H9 (cell line): Measurements from ENCODE around the gene IQSEC1. TPM values are rescaled to one million over a fixed set of nuclear protein-coding genes. Genes with fewer than 3 reads are reported as not detected.

Experiments used
- DNase-seq: peaks from one replicate; pipeline ENCODE4 v3.0.0-alpha.2; 2017
- H2AFZ ChIP-seq: one replicate; pipeline ENCODE4 v1.6.1; 2013; ENCODE audit warnings: mild to moderate bottlenecking, low read length, control low read depth, moderate library complexity
- H2AK5ac ChIP-seq: 2 replicates; pipeline ENCODE4 v1.6.1; 2013; ENCODE audit warnings: low read length, control low read depth, mixed read lengths; ENCODE audit not compliant: insufficient read length
- H2BK120ac ChIP-seq: one replicate; pipeline ENCODE4 v1.6.1; 2013; ENCODE audit warnings: low read depth, mild to moderate bottlenecking, low read length, control low read depth, inconsistent platforms; ENCODE audit not compliant: poor library complexity, severe bottlenecking
- H2BK12ac ChIP-seq: 2 replicates; pipeline ENCODE4 v1.6.1; 2013; ENCODE audit warnings: low read length, control low read depth, mixed read lengths, low read depth; ENCODE audit not compliant: insufficient read length
- H2BK15ac ChIP-seq: 2 replicates; pipeline ENCODE4 v1.6.1; 2013; ENCODE audit warnings: low read depth, low read length, control low read depth
- H2BK20ac ChIP-seq: one replicate; pipeline ENCODE4 v1.6.1; 2013; ENCODE audit warnings: low read depth, mild to moderate bottlenecking, low read length, control low read depth, inconsistent platforms; ENCODE audit not compliant: poor library complexity, severe bottlenecking
- H2BK5ac ChIP-seq: 2 replicates; pipeline ENCODE4 v1.6.1; 2013; ENCODE audit warnings: low read length, control low read depth, mixed read lengths; ENCODE audit not compliant: insufficient read length
- H3K14ac ChIP-seq: 2 replicates; pipeline ENCODE4 v1.6.1; 2013; ENCODE audit warnings: low read length, control low read depth; ENCODE audit not compliant: insufficient read depth
- H3K18ac ChIP-seq: 2 replicates; pipeline ENCODE4 v1.6.1; 2013; ENCODE audit warnings: low read depth, mild to moderate bottlenecking, mixed read lengths, low read length, control low read depth; ENCODE audit not compliant: insufficient read length
- H3K23ac ChIP-seq: 2 replicates; pipeline ENCODE4 v1.6.1; 2013; ENCODE audit warnings: low read length, control low read depth, mixed read lengths, low read depth; ENCODE audit not compliant: insufficient read length
- H3K23me2 ChIP-seq: 2 replicates; pipeline ENCODE4 v1.6.1; 2013; ENCODE audit warnings: low read depth, mild to moderate bottlenecking, mixed read lengths, low read length, control low read depth; ENCODE audit not compliant: insufficient read length, poor library complexity, severe bottlenecking
- H3K27ac ChIP-seq: 2 replicates; pipeline ENCODE4 v1.5.1; 2013; ENCODE audit warnings: low read length, control low read depth, mixed read lengths, low read depth; ENCODE audit not compliant: insufficient read length
- H3K27me3 ChIP-seq: 2 replicates; pipeline ENCODE4 v1.6.1; 2013; ENCODE audit warnings: low read length, control low read depth, inconsistent platforms; ENCODE audit not compliant: insufficient read depth
- H3K4ac ChIP-seq: 2 replicates; pipeline ENCODE4 v1.6.1; 2013; ENCODE audit warnings: low read depth, mild to moderate bottlenecking, control low read depth, inconsistent platforms, low read length, moderate library complexity
- H3K4me1 ChIP-seq: 2 replicates; pipeline ENCODE4 v1.6.1; 2013; ENCODE audit warnings: low read length, control low read depth, inconsistent platforms; ENCODE audit not compliant: insufficient read depth
- H3K4me2 ChIP-seq: 2 replicates; pipeline ENCODE4 v1.6.1; 2013; ENCODE audit warnings: low read length, control low read depth, mixed read lengths; ENCODE audit not compliant: insufficient read length, insufficient read depth
- H3K56ac ChIP-seq: 2 replicates; pipeline ENCODE4 v1.6.1; 2013; ENCODE audit warnings: low read depth, mild to moderate bottlenecking, mixed read lengths, low read length, control low read depth; ENCODE audit not compliant: insufficient read length
- H3K79me1 ChIP-seq: 2 replicates; pipeline ENCODE4 v1.6.1; 2013; ENCODE audit warnings: low read depth, mild to moderate bottlenecking, moderate library complexity, low read length, control low read depth, inconsistent platforms; ENCODE audit not compliant: insufficient read depth, poor library complexity, severe bottlenecking
- H3K79me2 ChIP-seq: 2 replicates; pipeline ENCODE4 v1.6.1; 2013; ENCODE audit warnings: low read length, control low read depth, inconsistent platforms; ENCODE audit not compliant: insufficient read depth
- H3K9ac ChIP-seq: 2 replicates; pipeline ENCODE4 v1.6.1; 2013; ENCODE audit warnings: low read length, control low read depth, mixed read lengths; ENCODE audit not compliant: insufficient read length; ENCODE audit errors: extremely low read depth
- H3K9me3 ChIP-seq: one replicate; pipeline ENCODE4 v1.6.1; 2013; ENCODE audit warnings: low read depth, low read length, inconsistent platforms; ENCODE audit not compliant: control insufficient read depth
- H3T11ph ChIP-seq: one replicate; pipeline ENCODE4 v1.6.1; 2013; ENCODE audit warnings: mild to moderate bottlenecking, low read length, control low read depth, inconsistent platforms
- H4K20me1 ChIP-seq: one replicate; pipeline ENCODE4 v1.6.1; 2013; ENCODE audit not compliant: control insufficient read depth, insufficient read length, insufficient read depth
- H4K5ac ChIP-seq: 2 replicates; pipeline ENCODE4 v1.6.1; 2013; ENCODE audit warnings: low read depth, mild to moderate bottlenecking, mixed read lengths, low read length, control low read depth; ENCODE audit not compliant: insufficient read length
- H4K8ac ChIP-seq: replicated peaks from 2 replicates; pipeline ENCODE4 v1.6.1; 2013; ENCODE audit warnings: low read length, control low read depth, mixed read lengths, low read depth; ENCODE audit not compliant: insufficient read length
- H4K91ac ChIP-seq: 2 replicates; pipeline ENCODE4 v1.6.1; 2013; ENCODE audit warnings: low read depth, mild to moderate bottlenecking, moderate library complexity, mixed read lengths, low read length, control low read depth; ENCODE audit not compliant: insufficient read length
- H3K27ac Mint-ChIP-seq, 3 experiments: 2 replicates in 2 of 3; 3 replicates in 1 of 3; pipeline ENCODE4 v1.8.0; 2020 to 2021; ENCODE audit warnings: mixed read lengths in 3 of 3, mild to moderate bottlenecking in 1 of 3, moderate library complexity in 1 of 3
- H3K27me3 Mint-ChIP-seq: 2 replicates; pipeline ENCODE4 v1.8.0; 2021; ENCODE audit warnings: low read depth, mild to moderate bottlenecking, moderate library complexity, mixed read lengths
- H3K36me3 Mint-ChIP-seq, 3 experiments: 2 replicates in 2 of 3; 3 replicates in 1 of 3; pipeline ENCODE4 v1.8.0; 2020 to 2021; ENCODE audit warnings: low read depth in 3 of 3, mixed read lengths in 3 of 3; ENCODE audit not compliant: insufficient read depth in 1 of 3
- H3K4me1 Mint-ChIP-seq, 2 experiments: 2 replicates each; pipeline ENCODE4 v1.8.0; 2020; ENCODE audit warnings: mixed read lengths in 2 of 2
- H3K4me3 Mint-ChIP-seq, 2 experiments: 2 replicates in 1 of 2; 3 replicates in 1 of 2; pipeline ENCODE4 v1.8.0; 2020 to 2021; ENCODE audit warnings: mild to moderate bottlenecking in 2 of 2, mixed read lengths in 2 of 2, moderate library complexity in 1 of 2
- H3K9me3 Mint-ChIP-seq, 2 experiments: 2 replicates in 1 of 2; 3 replicates in 1 of 2; pipeline ENCODE4 v1.8.0; 2020; ENCODE audit warnings: mild to moderate bottlenecking in 2 of 2, mixed read lengths in 2 of 2, moderate library complexity in 1 of 2
- CTCF ChIP-seq: fragments of 200-600 bp; sonication (generic); conservative IDR thresholded peaks from 3 replicates; pipeline ENCODE4 v1.8.0; 2021; ENCODE audit warnings: antibody characterized with exemption, mild to moderate bottlenecking
- WGBS: extraction: QIAGEN DNeasy Blood & Tissue Kit; methylation state at CpG from one replicate; pipeline ENCODE4 v1.1.7; 2013; ENCODE audit warnings: missing lambda C conversion rate, low lambda C conversion rate, mixed read lengths; ENCODE audit not compliant: insufficient read length; ENCODE audit errors: extremely low coverage; 5-methylcytosine and 5-hydroxymethylcytosine counted together
- total RNA-seq: library from RNA; stranded (reverse); gene quantifications from 2 replicates; pipeline ENCODE4 v1.2.1, GENCODE V29; 2021

The IQSEC1 gene
- total RNA-seq, 1 experiment from 2014 or later = 19.1 TPM

DNA sequence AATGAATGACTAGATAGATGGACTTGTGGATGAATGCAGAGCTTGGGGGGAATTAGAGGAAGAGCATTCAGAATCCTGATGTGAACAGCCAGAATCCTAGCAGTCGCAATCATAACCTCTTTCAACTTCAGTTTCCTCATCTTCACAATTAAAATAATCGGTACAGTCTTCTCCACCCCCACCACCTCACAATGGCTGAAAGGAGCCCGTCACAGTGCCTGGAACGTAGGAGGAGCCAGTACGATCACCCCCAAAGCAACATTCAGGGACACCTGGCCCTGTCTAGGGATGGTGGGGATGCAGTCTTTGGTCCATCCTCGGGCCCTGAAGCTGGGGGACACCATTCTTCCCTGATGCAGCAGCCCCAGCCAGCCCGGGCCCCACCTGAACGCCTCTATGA lies 151.5 kb downstream of the IQSEC1 start:
- H3K4me1 Mint-ChIP-seq = no peaks in the 10 kb centered on the region
- Histone ChIP-seq H3K4ac (no peak overlapping the region), H2BK12ac (no peak overlapping the region), H2BK20ac (no peak overlapping the region), H3K23me2 (no peaks in the 10 kb centered on the region), H2BK5ac (no peak overlapping the region), H3K56ac (no peak overlapping the region), H3K23ac (no peak overlapping the region), H4K91ac (no peak overlapping the region), H2AK5ac (no peak overlapping the region), H2AFZ (no peak overlapping the region), H4K20me1 (no peaks in the 10 kb centered on the region), H3K27ac (no peak overlapping the region), H4K8ac (no peak overlapping the region), H3K14ac (no peak overlapping the region), H2BK120ac (no peak overlapping the region), H3K18ac (no peak overlapping the region), H2BK15ac (no peak overlapping the region), H3K4me2 (no peak overlapping the region), H3K27me3 (no peaks in the 10 kb centered on the region), H3T11ph (no peak overlapping the region), H3K9me3 (no peaks in the 10 kb centered on the region), H3K79me1 (no peaks in the 10 kb centered on the region), H3K4me1 (no peaks in the 10 kb centered on the region), H3K79me2 (no peaks in the 10 kb centered on the region), H4K5ac (no peak overlapping the region), H3K9ac (no peak overlapping the region)
- H3K36me3 Mint-ChIP-seq = peaks cover 0 to 18% (median 13%) of the 10 kb centered on the region in 3 experiments; a peak in 6 of 7 replicates
- WGBS = no CpG with 5 or more reads among the region's 8 CpGs
- no peak for TF ChIP-seq CTCF
- H3K27ac Mint-ChIP-seq = no peak overlapping the region
- no peaks in the 10 kb centered on the region for H3K27me3 Mint-ChIP-seq
- H3K9me3 Mint-ChIP-seq = no peaks in the 10 kb centered on the region
- DNase-seq = no peak
- H3K4me3 Mint-ChIP-seq = no peak overlapping the region
